HCT116 (cell line): Measurements from ENCODE around the gene GYG1. TPM values are rescaled to one million over a fixed set of nuclear protein-coding genes. Genes with fewer than 3 reads are reported as not detected.

ENCODE experiments used
- ATAC-seq: fragments of 200-7000 bp; cut with Tn5 transposase; 2 replicates; pipeline ENCODE4 v1.9.1; 2020; ENCODE audit warnings: mild to moderate bottlenecking, moderate library complexity
- BruUV-seq: library from RNA; stranded (reverse); fragments of 400-500 nt; replicated peaks from 2 replicates; lab custom pipeline; 2021; lab: Mats Ljungman, UMichigan
- CTCF ChIA-PET: fragments of 300-600 bp; sonication (Branson Sonifier 250); formaldehyde crosslinking; loops from one replicate; lab custom pipeline; 2021; ENCODE audit warnings: antibody characterized with exemption; lab: Charles Lee
- POLR2A ChIA-PET: fragments of 300-600, 350-600 bp; sonication (Branson Sonifier 250); formaldehyde crosslinking; loops from one replicate; lab custom pipeline; 2021; ENCODE audit warnings: antibody characterized with exemption; lab: Charles Lee
- RAD21 ChIA-PET, 2 experiments: fragments of 300-600 bp; sonication (Branson Sonifier 250); formaldehyde crosslinking; loops; one replicate each; lab custom pipeline; 2023; ENCODE audit warnings: low total read pairs in 2 of 2; ENCODE audit not compliant: uncharacterized antibody in 2 of 2, unreplicated experiment in 2 of 2, low non-redundant PET in 1 of 2; lab: Charles Lee
- DNase-seq: peaks from one replicate; pipeline ENCODE4 v3.0.0-alpha.2; 2010; ENCODE audit warnings: low read depth, low spot score
- H2AFZ ChIP-seq: fragments of 200-600 bp; shearing (Covaris generic), sonication (generic); 2 replicates; pipeline ENCODE4 v1.6.1; 2017; ENCODE audit warnings: low read depth, mixed run types, mixed read lengths, antibody characterized with exemption, low read length; ENCODE audit not compliant: poor library complexity, severe bottlenecking
- H3K27ac ChIP-seq: 2 replicates; pipeline ENCODE4 v1.5.1; 2012; ENCODE audit warnings: low read depth, low read length
- H3K27me3 ChIP-seq: fragments of 200-600 bp; sonication (generic); 2 replicates; pipeline ENCODE4 v1.6.1; 2016; ENCODE audit warnings: mixed run types, low read length, mixed read lengths; ENCODE audit not compliant: insufficient read depth
- H3K36me3 ChIP-seq, 2 experiments: fragments of 200-500 bp in 1 of 2; fragments of 200-600 bp in 1 of 2; sonication (Bioruptor generic) in 1 of 2; sonication (generic) in 1 of 2; 2 replicates each; pipeline versions ENCODE4 v1.5.1 to v1.6.1; 2014 to 2016; ENCODE audit warnings: low read length in 2 of 2, inconsistent platforms in 1 of 2, mixed read lengths in 1 of 2, mixed run types in 1 of 2; ENCODE audit not compliant: insufficient read depth in 2 of 2, control insufficient read depth in 1 of 2
- H3K4me1 ChIP-seq, 2 experiments: fragments of 200-600 bp in 1 of 2; sonication (generic) in 1 of 2; 2 replicates each; pipeline versions ENCODE4 v1.5.1 to v1.6.1; 2012 to 2017; ENCODE audit warnings: low read length in 2 of 2, inconsistent platforms in 1 of 2, mild to moderate bottlenecking in 1 of 2, mixed read lengths in 1 of 2, mixed run types in 1 of 2, moderate library complexity in 1 of 2; ENCODE audit not compliant: insufficient read depth in 2 of 2, control insufficient read depth in 1 of 2
- H3K4me2 ChIP-seq: fragments of 200-600 bp; sonication (generic); 2 replicates; pipeline ENCODE4 v1.6.1; 2017; ENCODE audit warnings: mixed run types, low read length, mixed read lengths
- H3K4me3 ChIP-seq, 2 experiments: fragments of 200-600 bp in 1 of 2; sonication (generic) in 1 of 2; replicated peaks in 1 of 2; 2 replicates each; pipeline ENCODE4 v1.5.1; 2011 to 2016; ENCODE audit warnings: low read length in 2 of 2, control low read depth in 1 of 2, low read depth in 1 of 2, mild to moderate bottlenecking in 1 of 2, mixed read lengths in 1 of 2, mixed run types in 1 of 2
- H3K79me2 ChIP-seq: fragments of 200-600 bp; sonication (generic); 2 replicates; pipeline ENCODE4 v1.6.1; 2017; ENCODE audit warnings: mild to moderate bottlenecking, mixed run types, low read length, moderate library complexity, mixed read lengths; ENCODE audit not compliant: insufficient read depth
- H3K9ac ChIP-seq: fragments of 200-600 bp; sonication (generic); 2 replicates; pipeline ENCODE4 v1.6.1; 2016; ENCODE audit warnings: low read length, mixed read lengths
- H3K9me2 ChIP-seq: fragments of 200-600 bp; sonication (generic), shearing (Covaris generic); 2 replicates; pipeline ENCODE4 v1.6.1; 2017; ENCODE audit warnings: mixed run types, mild to moderate bottlenecking, moderate library complexity; ENCODE audit not compliant: insufficient read depth
- H3K9me3 ChIP-seq, 2 experiments: fragments of 200-500 bp in 1 of 2; fragments of 200-600 bp in 1 of 2; sonication (Bioruptor generic) in 1 of 2; sonication (generic) in 1 of 2; 2 replicates each; pipeline ENCODE4 v1.6.1; 2014 to 2017; ENCODE audit warnings: low read length in 2 of 2, mixed read lengths in 2 of 2, inconsistent platforms in 1 of 2, low read depth in 1 of 2, mild to moderate bottlenecking in 1 of 2, mixed run types in 1 of 2, moderate library complexity in 1 of 2; ENCODE audit not compliant: control insufficient read depth in 1 of 2, insufficient read depth in 1 of 2
- H4K20me1 ChIP-seq: fragments of 200-600 bp; sonication (generic), shearing (Covaris generic); 2 replicates; pipeline ENCODE4 v1.6.1; 2017; ENCODE audit warnings: mixed run types, mild to moderate bottlenecking, moderate library complexity; ENCODE audit not compliant: insufficient read depth
- CBX3 ChIP-seq: IDR thresholded peaks from 2 replicates; pipeline ENCODE4 v1.6.1; 2012; ENCODE audit warnings: low read depth
- CTCF ChIP-seq, 3 experiments: fragments of 200-600 bp in 1 of 3; sonication (generic) in 1 of 3; IDR thresholded peaks in 2 of 3; conservative IDR thresholded peaks in 1 of 3; 2 replicates each; pipeline ENCODE4 v1.5.1; 2012 to 2017; ENCODE audit warnings: low read depth in 2 of 3, low read length in 2 of 3, antibody characterized with exemption in 1 of 3, borderline replicate concordance in 1 of 3, control low read depth in 1 of 3, mild to moderate bottlenecking in 1 of 3, mixed read lengths in 1 of 3, mixed run types in 1 of 3, moderate library complexity in 1 of 3; ENCODE audit not compliant: insufficient read depth in 1 of 3
- EZH2 ChIP-seq: fragments of 200-600 bp; sonication (generic); IDR thresholded peaks from 2 replicates; pipeline ENCODE4 v1.6.1; 2017; ENCODE audit warnings: antibody characterized with exemption, mixed run types
- FOSL1 ChIP-seq: IDR thresholded peaks from 2 replicates; pipeline ENCODE4 v1.6.1; 2012; ENCODE audit warnings: low read depth
- JUND ChIP-seq: IDR thresholded peaks from 2 replicates; pipeline ENCODE4 v1.6.1; 2012
- POLR2A ChIP-seq: IDR thresholded peaks from 2 replicates; pipeline ENCODE4 v1.7.0; 2011; ENCODE audit warnings: borderline replicate concordance; ENCODE audit not compliant: insufficient read depth, insufficient read length; ENCODE audit errors: extremely low read depth
- POLR2AphosphoS5 ChIP-seq: IDR thresholded peaks from 2 replicates; pipeline ENCODE4 v1.6.1; 2011; ENCODE audit warnings: mild to moderate bottlenecking, low read depth, low read length, moderate library complexity
- SIN3A ChIP-seq: IDR thresholded peaks from 2 replicates; pipeline ENCODE4 v1.6.1; 2012; ENCODE audit warnings: low read depth
- SP1 ChIP-seq: IDR thresholded peaks from 2 replicates; pipeline ENCODE4 v1.6.1; 2012; ENCODE audit warnings: low read depth
- SRF ChIP-seq: IDR thresholded peaks from 2 replicates; pipeline ENCODE4 v1.6.1; 2012; ENCODE audit warnings: low read depth
- ZNF274 ChIP-seq: fragments of 200-500 bp; sonication (Bioruptor generic); IDR thresholded peaks from 2 replicates; pipeline ENCODE4 v1.6.1; 2014; ENCODE audit warnings: mild to moderate bottlenecking, low read depth, low read length, inconsistent platforms
- intact Hi-C: fragments of 100-400 bp; cut with micrococcal nuclease; formaldehyde crosslinking; loops from 2 replicates; pipeline ENCODE4 v1.10.0; 2022
- total RNA-seq: library from RNA; stranded (reverse); gene quantifications from one replicate; pipeline ENCODE4 v1.2.1, GENCODE V29; 2021; ENCODE audit not compliant: unreplicated experiment

Gene GYG1
- total RNA-seq, 1 experiment from 2014 or later: 28.9 TPM

GRCh38 chr3:149003653-149004305 lies 12.4 kb downstream of the GYG1 start:
- no peak overlapping the region for H3K27ac ChIP-seq
- ChIA-PET RAD21 (no interaction called here), POLR2A (no interaction called here)

GRCh38 chr3:149004622-149005021 lies 13.3 kb downstream of the GYG1 start:
- POLR2A ChIA-PET: no interaction called here

More at GRCh38 chr3:149003653-149004305, 12.4 kb downstream of the GYG1 start:
- Histone ChIP-seq H2AFZ (no peak overlapping the region), H3K9me3 (no peaks in the 10 kb centered on the region), H3K4me1 (no peaks in the 10 kb centered on the region), H3K4me3 (no peak overlapping the region), H3K4me2 (no peak overlapping the region), H3K27me3 (no peaks in the 10 kb centered on the region), H4K20me1 (no peaks in the 10 kb centered on the region), H3K9ac (no peak overlapping the region), H3K79me2 (no peaks in the 10 kb centered on the region), H3K36me3 (no peaks in the 10 kb centered on the region), H3K9me2 (no peaks in the 10 kb centered on the region)
- no peak for TF ChIP-seq SIN3A
- no peak for TF ChIP-seq EZH2
- no peak for TF ChIP-seq CTCF (IDR thresholded peaks at IDR 0.05 in 2 of 3, conservative IDR thresholded peaks at IDR 0.05 in 1 of 3; ENCODE audit: borderline replicate concordance in 1 of 3, insufficient read depth in 1 of 3, low read depth in 2 of 3, low read length in 2 of 3)
- TF ChIP-seq CBX3: no peak
- intact Hi-C loops: no loop called here
- ATAC-seq (no peak), DNase-seq (no peak)
- CTCF ChIA-PET: no interaction called here
- BruUV-seq: no TSS peak

More at GRCh38 chr3:149004622-149005021, 13.3 kb downstream of the GYG1 start:
- Histone ChIP-seq H3K4me2 (no peak overlapping the region), H2AFZ (no peak overlapping the region), H3K4me1 (no peaks in the 10 kb centered on the region), H3K9me2 (no peaks in the 10 kb centered on the region), H3K9me3 (no peaks in the 10 kb centered on the region), H3K9ac (no peak overlapping the region), H4K20me1 (no peaks in the 10 kb centered on the region), H3K27ac (no peak overlapping the region), H3K4me3 (no peak overlapping the region), H3K27me3 (no peaks in the 10 kb centered on the region), H3K79me2 (no peaks in the 10 kb centered on the region), H3K36me3 (0 out of 4 replicates have a peak, but pooled peaks cover 0 to 2% of the 10 kb centered on the region in 2 experiments)
- ATAC-seq (no peak), DNase-seq (no peak)
- RAD21 ChIA-PET: no interaction called here
- CTCF ChIA-PET: no interaction called here
- no TSS peak for BruUV-seq
- intact Hi-C loops: no loop called here
- TF ChIP-seq SIN3A (no peak), SP1 (no peak), POLR2AphosphoS5 (no peak), FOSL1 (no peak), POLR2A (no peak), JUND (no peak), ZNF274 (no peak), SRF (no peak)
